ENCODE measurements around the gene RGR. TPM values are rescaled to one million over a fixed set of nuclear protein-coding genes. Genes with fewer than 3 reads are reported as not detected.

The RGR gene
- total and polyA plus RNA-seq, 4 donors, result 0.05 to 0.65 (median 0.31) TPM; not detected in 1

GRCh38 chr10:84294766-84295447 is 50.1 kb downstream of the RGR start:
- DNase-seq (no peak), ATAC-seq (ENCODE audit: insufficient read depth, low FRiP score) (no peak)
- Histone ChIP-seq H3K27ac (ENCODE audit: low read depth in 1 of 2, low read length in 1 of 2) (no peak overlapping the region), H3K9me3 (ENCODE audit: control insufficient read depth in 4 of 4, insufficient read depth in 3 of 4, low read length in 3 of 4) (peaks cover 0 to 2% (median 0%) of the 10 kb centered on the region in 4 donors), H3K27me3 (ENCODE audit: control insufficient read depth in 3 of 3, insufficient read depth in 3 of 3, low read length in 2 of 3) (no peaks in the 10 kb centered on the region), H3K9ac (ENCODE audit: insufficient read depth in 1 of 2, low read length in 2 of 2) (no peak overlapping the region), H3K4me1 (ENCODE audit: control insufficient read depth in 5 of 5, insufficient read depth in 5 of 5, low read length in 5 of 5) (peaks cover 0 to 5% (median 0%) of the 10 kb centered on the region in 5 donors), H3K36me3 (ENCODE audit: control insufficient read depth in 4 of 4, insufficient read depth in 4 of 4, low read length in 4 of 4) (no peaks in the 10 kb centered on the region), H3K4me3 (no peak overlapping the region)
- TF ChIP-seq, protein P1, sequence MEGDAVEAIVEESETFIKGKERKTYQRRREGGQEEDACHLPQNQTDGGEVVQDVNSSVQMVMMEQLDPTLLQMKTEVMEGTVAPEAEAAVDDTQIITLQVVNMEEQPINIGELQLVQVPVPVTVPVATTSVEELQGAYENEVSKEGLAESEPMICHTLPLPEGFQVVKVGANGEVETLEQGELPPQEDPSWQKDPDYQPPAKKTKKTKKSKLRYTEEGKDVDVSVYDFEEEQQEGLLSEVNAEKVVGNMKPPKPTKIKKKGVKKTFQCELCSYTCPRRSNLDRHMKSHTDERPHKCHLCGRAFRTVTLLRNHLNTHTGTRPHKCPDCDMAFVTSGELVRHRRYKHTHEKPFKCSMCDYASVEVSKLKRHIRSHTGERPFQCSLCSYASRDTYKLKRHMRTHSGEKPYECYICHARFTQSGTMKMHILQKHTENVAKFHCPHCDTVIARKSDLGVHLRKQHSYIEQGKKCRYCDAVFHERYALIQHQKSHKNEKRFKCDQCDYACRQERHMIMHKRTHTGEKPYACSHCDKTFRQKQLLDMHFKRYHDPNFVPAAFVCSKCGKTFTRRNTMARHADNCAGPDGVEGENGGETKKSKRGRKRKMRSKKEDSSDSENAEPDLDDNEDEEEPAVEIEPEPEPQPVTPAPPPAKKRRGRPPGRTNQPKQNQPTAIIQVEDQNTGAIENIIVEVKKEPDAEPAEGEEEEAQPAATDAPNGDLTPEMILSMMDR (IDR thresholded peaks at IDR 0.05; ENCODE audit: control extremely low read depth, extremely low read depth), result no peak
- WGBS, 2 donors, result 91 to 100% methylated on average over 1 of the region's 1 CpG

DNA sequence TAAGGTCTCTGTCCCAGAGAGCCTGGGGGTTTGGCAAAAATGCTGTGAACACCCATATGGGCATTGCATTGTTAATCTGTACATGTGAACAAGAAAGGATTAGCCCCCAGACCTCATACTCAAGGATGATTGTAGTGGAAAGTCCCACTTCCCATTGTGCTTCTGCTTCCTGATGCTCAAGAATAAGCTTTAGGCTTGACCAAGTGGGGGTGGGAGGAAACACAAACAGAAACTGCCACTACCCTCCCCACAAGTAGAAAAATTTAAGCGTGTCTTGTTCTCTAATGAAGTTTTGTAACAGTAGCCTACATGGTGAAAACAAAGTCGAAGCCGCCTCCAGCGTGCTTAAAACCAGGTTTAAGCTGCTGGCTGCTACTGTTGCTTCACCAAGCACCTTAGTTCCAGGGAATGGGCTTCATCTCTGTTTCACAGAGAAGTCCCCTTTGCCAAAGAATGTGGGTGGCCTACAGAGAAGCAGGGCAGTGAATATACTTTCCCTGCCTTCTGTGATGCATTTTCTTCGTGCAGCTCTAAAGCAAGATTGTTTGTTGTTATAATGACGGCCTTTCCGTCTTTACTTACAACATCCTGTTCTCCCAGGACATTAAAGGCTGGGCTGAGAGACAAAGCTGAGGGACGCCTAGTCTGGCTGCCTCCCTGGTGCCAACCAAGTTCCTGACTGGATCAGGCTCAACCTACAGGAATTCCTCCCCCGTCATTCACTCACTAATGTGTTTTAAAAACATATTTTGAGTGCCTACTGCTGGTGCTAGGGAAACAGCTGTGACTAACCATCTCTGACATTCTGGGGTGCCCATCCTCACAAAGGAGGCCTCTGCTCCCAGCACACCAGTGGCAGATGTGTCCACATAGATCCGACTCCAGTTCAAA is 51.5 kb downstream of the RGR start:
- H3K27me3 ChIP-seq (ENCODE audit: control insufficient read depth in 3 of 3, insufficient read depth in 3 of 3, low read length in 2 of 3), result peaks cover 0 to 3% (median 0%) of the 10 kb centered on the region in 3 donors
- peak overlapping the region in 1 of 2 donors; percentile 83 for H3K27ac ChIP-seq (ENCODE audit: low read depth in 1 of 2, low read length in 1 of 2)
- TF ChIP-seq, protein P1 (IDR thresholded peaks at IDR 0.05; ENCODE audit: control extremely low read depth, extremely low read depth), result no peak
- no peak overlapping the region for H3K9ac ChIP-seq (ENCODE audit: insufficient read depth in 1 of 2, low read length in 2 of 2)
- H3K4me3 ChIP-seq, result no peak overlapping the region
- ATAC-seq (ENCODE audit: insufficient read depth, low FRiP score), result peak; percentile 37
- peak; percentile 22 to 40 (median 24) for DNase-seq
- H3K36me3 ChIP-seq (ENCODE audit: control insufficient read depth in 4 of 4, insufficient read depth in 4 of 4, low read length in 4 of 4), result no peaks in the 10 kb centered on the region
- H3K9me3 ChIP-seq (ENCODE audit: control insufficient read depth in 4 of 4, insufficient read depth in 3 of 4, low read length in 3 of 4), result peaks cover 0 to 2% (median 0%) of the 10 kb centered on the region in 4 donors
- WGBS, 2 donors, result 59 to 65% methylated on average over 10 of the region's 10 CpGs
- H3K4me1 ChIP-seq (ENCODE audit: control insufficient read depth in 5 of 5, insufficient read depth in 5 of 5, low read length in 5 of 5), result peaks cover 0 to 5% (median 0%) of the 10 kb centered on the region in 5 donors

GRCh38 chr10:84298057-84298456 is 53.2 kb downstream of the RGR start:
- no peak overlapping the region for H3K4me3 ChIP-seq
- TF ChIP-seq, protein P1 (IDR thresholded peaks at IDR 0.05; ENCODE audit: control extremely low read depth, extremely low read depth), result no peak
- peaks cover 0 to 5% (median 0%) of the 10 kb centered on the region in 5 donors for H3K4me1 ChIP-seq (ENCODE audit: control insufficient read depth in 5 of 5, insufficient read depth in 5 of 5, low read length in 5 of 5)
- no peak overlapping the region for H3K9ac ChIP-seq (ENCODE audit: insufficient read depth in 1 of 2, low read length in 2 of 2)
- no peak for DNase-seq
- no peak for ATAC-seq (ENCODE audit: insufficient read depth, low FRiP score)
- peaks cover 0 to 3% (median 0%) of the 10 kb centered on the region in 3 donors for H3K27me3 ChIP-seq (ENCODE audit: control insufficient read depth in 3 of 3, insufficient read depth in 3 of 3, low read length in 2 of 3)
- H3K27ac ChIP-seq (ENCODE audit: low read depth in 1 of 2, low read length in 1 of 2), result no peak overlapping the region
- peaks cover 0 to 2% (median 0%) of the 10 kb centered on the region in 4 donors for H3K9me3 ChIP-seq (ENCODE audit: control insufficient read depth in 4 of 4, insufficient read depth in 3 of 4, low read length in 3 of 4)
- H3K36me3 ChIP-seq (ENCODE audit: control insufficient read depth in 4 of 4, insufficient read depth in 4 of 4, low read length in 4 of 4), result no peaks in the 10 kb centered on the region
- 67 to 76% methylated on average over 3 of the region's 3 CpGs for WGBS, 2 donors
